Heart left ventricle (tissue), 13 donors: ENCODE results near the gene CENPU.

Experiments used
- CTCF ChIP-seq, 12 donors: fragments of 200-600 bp; sonication (generic) in 4 of 12; IDR thresholded peaks; one replicate each; pipeline versions ENCODE4 v1.5.0 to v1.8.0; 2018 to 2022; ENCODE audit warnings: antibody characterized with exemption in 12 of 12, mild to moderate bottlenecking in 5 of 12
- POLR2A ChIP-seq, 2 donors: fragments of 450-650 bp; IDR thresholded peaks; one replicate each; pipeline ENCODE4 v1.6.1; 2017; ENCODE audit warnings: antibody characterized with exemption in 2 of 2, mild to moderate bottlenecking in 2 of 2, moderate library complexity in 2 of 2
- donor health status: ischemic (EF 13 %, LVEDD 7.1; RV severe dilation, severe dysfunction).
- donor health status: DM: no; HTN: yes; CAD: no.
- donor health status: DM: no; HTN: no; CAD: no.
- donor health status: ischemic (EF 25% LVEDD 6.9; RV normal size, moderate dysfunction).
- donor health status: ischemic (EF 25% LVEDD 5.7; RV mildly dilated, moderate dysfunction).
- donor health status: ischemic (EF 35%, LVEDD 5.7; RV mildly dilated, moderate dysfunction).
- donor health status: nonischemic (EF 11% LVEDD 7.7; RV severe dilation, severe dysfunction).
- donor health status: DM: yes; HTN: yes; CAD: no.
- donor health status: PGD.
- donor health status: ischemic (EF 29% LVEDD 5.4; RV normal size, mild dysfunction).
- donor health status: nonischemic (EF 23%, LVEDD 6.1; RV moderate dilation, normal function).

GRCh38 chr4:184666670-184667069 is 67.2 kb downstream of the CENPU start:
- TF ChIP-seq CTCF (IDR thresholded peaks at IDR 0.05) (no peak), POLR2A (IDR thresholded peaks at IDR 0.05) (no peak)
